GM21825 (cell line): ENCODE measurements around the gene IFTAP.
"Not testable (repeated sequence)": the region's sequence is repeated elsewhere in the genome, so short reads cannot be mapped to it uniquely, and the experiment has no call there.

Source experiments
- ATAC-seq: cut with Tn5 transposase; IDR thresholded peaks from one replicate; pipeline ENCODE4 v1.9.1; 2021; ENCODE audit warnings: mild to moderate bottlenecking, moderate library complexity; ENCODE audit not compliant: unreplicated experiment

IFTAP gene

GRCh38 chr11:36594316-36594989 lies at the start of gene IFTAP:
Gene IFTAP (plus strand): TSS chr11:36594502. CDS start chr11:36610104, 15,602 bp downstream.
- peak; percentile 91 for ATAC-seq

- no peak for ATAC-seq
Measured at GRCh38 chr11:36550385-36551115, 43.8 kb upstream of the IFTAP start.

- not testable (repeated sequence) for ATAC-seq
Measured at GRCh38 chr11:36557390-36557789, 36.9 kb upstream of the IFTAP start.

- ATAC-seq, result no peak
Measured at GRCh38 chr11:36557991-36558390, 36.3 kb upstream of the IFTAP start.

- ATAC-seq, result peak; percentile 86
Measured at GRCh38 chr11:36558571-36559413, 35.5 kb upstream of the IFTAP start.

- no peak for ATAC-seq
Measured at GRCh38 chr11:36564376-36565030, 29.8 kb upstream of the IFTAP start.

GRCh38 chr11:36565031-36565610 lies 29.2 kb upstream of the IFTAP start:
- ATAC-seq, result no peak

GRCh38 chr11:36566407-36567053 lies 27.8 kb upstream of the IFTAP start:
- no peak for ATAC-seq

GRCh38 chr11:36567694-36568093 lies 26.6 kb upstream of the IFTAP start, which contains the start of gene RAG1:
Gene RAG1 (plus strand): TSS chr11:36568007. CDS start chr11:36573305, 5,298 bp downstream.
- no peak for ATAC-seq

GRCh38 chr11:36569095-36569494 lies 25.2 kb upstream of the IFTAP start:
- no peak for ATAC-seq

GRCh38 chr11:36574486-36574885 lies 19.8 kb upstream of the IFTAP start:
- no peak for ATAC-seq

- no peak for ATAC-seq
Measured at GRCh38 chr11:36577373-36577772, 16.9 kb upstream of the IFTAP start.

GRCh38 chr11:36577859-36578258 lies 16.4 kb upstream of the IFTAP start:
- ATAC-seq, result no peak

GRCh38 chr11:36578458-36578857 lies 15.8 kb upstream of the IFTAP start:
- ATAC-seq, result no peak

GRCh38 chr11:36581536-36581935 lies 12.8 kb upstream of the IFTAP start:
- ATAC-seq, result no peak

- ATAC-seq, result no peak
Measured at GRCh38 chr11:36583667-36584066, 10.6 kb upstream of the IFTAP start.

- ATAC-seq, result peak; percentile 70
Measured at GRCh38 chr11:36586543-36586942, 7.8 kb upstream of the IFTAP start.

GRCh38 chr11:36588099-36588498 lies 6.2 kb upstream of the IFTAP start:
- ATAC-seq, result no peak

GRCh38 chr11:36590513-36590912 lies 3.8 kb upstream of the IFTAP start:
- no peak for ATAC-seq

GRCh38 chr11:36591433-36591832 lies 2.9 kb upstream of the IFTAP start:
- no peak for ATAC-seq
